GM18907 (cell line): Measurements from ENCODE around the gene ACTC1.

Experiments
- ATAC-seq: cut with Tn5 transposase; IDR thresholded peaks from one replicate; pipeline ENCODE4 v1.9.1; 2021; ENCODE audit warnings: mild to moderate bottlenecking, moderate library complexity; ENCODE audit not compliant: unreplicated experiment

The ACTC1 gene

GRCh38 chr15:34802371-34802770 lies 7.0 kb upstream of the ACTC1 start:
- no peak for ATAC-seq

GRCh38 chr15:34799149-34800101 lies 4.1 kb upstream of the ACTC1 start:
- no peak for ATAC-seq

GRCh38 chr15:34796847-34797435 lies 1.6 kb upstream of the ACTC1 start:
- no peak for ATAC-seq

- no peak for ATAC-seq
Measured at GRCh38 chr15:34794590-34795206, 651 bp downstream of the ACTC1 start.

- ATAC-seq, result no peak
Measured at GRCh38 chr15:34793901-34794300, 1.4 kb downstream of the ACTC1 start.

- ATAC-seq, result no peak
Measured at GRCh38 chr15:34793071-34793470, 2.3 kb downstream of the ACTC1 start.

- no peak for ATAC-seq
Measured at GRCh38 chr15:34791701-34792100, 3.6 kb downstream of the ACTC1 start.

- no peak for ATAC-seq
Measured at GRCh38 chr15:34790121-34790520, 5.2 kb downstream of the ACTC1 start.

- ATAC-seq, result no peak
Measured at GRCh38 chr15:34789326-34789725, 6.0 kb downstream of the ACTC1 start.

- no peak for ATAC-seq
Measured at GRCh38 chr15:34786206-34786605, 9.1 kb downstream of the ACTC1 start.

- no peak for ATAC-seq
Measured at GRCh38 chr15:34783991-34784390, 11.4 kb downstream of the ACTC1 start.

GRCh38 chr15:34783431-34783830 lies 11.9 kb downstream of the ACTC1 start:
- no peak for ATAC-seq

GRCh38 chr15:34782901-34783300 lies 12.4 kb downstream of the ACTC1 start:
- ATAC-seq, result no peak

GRCh38 chr15:34780725-34781124 lies 14.6 kb downstream of the ACTC1 start:
- no peak for ATAC-seq

GRCh38 chr15:34776606-34777105 lies 18.7 kb downstream of the ACTC1 start:
- ATAC-seq, result no peak

- ATAC-seq, result no peak
Measured at GRCh38 chr15:34773917-34774316, 21.4 kb downstream of the ACTC1 start.

GRCh38 chr15:34773013-34773412 lies 22.3 kb downstream of the ACTC1 start:
- no peak for ATAC-seq

- ATAC-seq, result no peak
Measured at GRCh38 chr15:34772312-34772711, 23.0 kb downstream of the ACTC1 start.

GRCh38 chr15:34769711-34770110 lies 25.6 kb downstream of the ACTC1 start:
- ATAC-seq, result no peak

- no peak for ATAC-seq
Measured at GRCh38 chr15:34768530-34768929, 26.8 kb downstream of the ACTC1 start.

- ATAC-seq, result no peak
Measured at GRCh38 chr15:34765741-34766140, 29.6 kb downstream of the ACTC1 start.

GRCh38 chr15:34760909-34761308 lies 34.4 kb downstream of the ACTC1 start:
- ATAC-seq, result no peak
